SK-N-SH (cell line): ENCODE measurements around the gene C6orf120. TPM values are rescaled to one million over a fixed set of nuclear protein-coding genes. Genes with fewer than 3 reads are reported as not detected.

Source experiments
- CTCF ChIA-PET: fragments of 300-600, 350-600 bp; formaldehyde crosslinking; extraction: SDS; loops from one replicate; lab custom pipeline; 2021; lab: Yijun Ruan, JAX
- POLR2A ChIA-PET: fragments of 350-600 bp; sonication (Branson Sonifier 250); formaldehyde crosslinking; extraction: SDS; loops from one replicate; lab custom pipeline; 2020; ENCODE audit warnings: antibody characterized with exemption, inconsistent platforms; lab: Yijun Ruan, JAX
- DNase-seq: peaks from one replicate; pipeline ENCODE4 v3.0.0; 2012
- H2AFZ ChIP-seq: fragments of 200-600 bp; sonication (generic); 2 replicates; pipeline ENCODE4 v1.8.1; 2016; ENCODE audit warnings: antibody characterized with exemption, mild to moderate bottlenecking, low read depth
- H3F3A ChIP-seq: fragments of 200-600 bp; sonication (generic); replicated peaks from 2 replicates; pipeline ENCODE3; 2016; ENCODE audit warnings: antibody characterized with exemption, mild to moderate bottlenecking; ENCODE audit not compliant: insufficient read depth
- H3K27ac ChIP-seq, 2 experiments: fragments of 200-500 bp in 1 of 2; fragments of 200-600 bp in 1 of 2; sonication (Bioruptor generic) in 1 of 2; sonication (generic), shearing (Covaris generic) in 1 of 2; 2 replicates each; pipeline versions ENCODE4 v1.5.1 to v1.6.1; 2014 to 2016; ENCODE audit warnings: low read depth in 2 of 2, inconsistent platforms in 1 of 2, low read length in 1 of 2, mild to moderate bottlenecking in 1 of 2, mixed read lengths in 1 of 2
- H3K27me3 ChIP-seq: fragments of 200-600 bp; sonication (generic), shearing (Covaris generic); 2 replicates; pipeline ENCODE4 v1.6.1; 2016; ENCODE audit warnings: mixed run types; ENCODE audit not compliant: insufficient read depth
- H3K36me3 ChIP-seq, 2 experiments: fragments of 200-500 bp in 1 of 2; fragments of 200-600 bp in 1 of 2; sonication (Bioruptor generic) in 1 of 2; sonication (generic) in 1 of 2; replicated peaks in 1 of 2; 2 replicates each; pipeline versions ENCODE3 to v1.5.1; 2014 to 2016; ENCODE audit warnings: low read length in 1 of 2, mild to moderate bottlenecking in 1 of 2; ENCODE audit not compliant: insufficient read depth in 2 of 2, control insufficient read depth in 1 of 2
- H3K4me1 ChIP-seq, 2 experiments: fragments of 200-500 bp in 1 of 2; fragments of 200-600 bp in 1 of 2; sonication (Bioruptor generic) in 1 of 2; sonication (generic), shearing (Covaris generic) in 1 of 2; 2 replicates each; pipeline versions ENCODE4 v1.5.1 to v1.6.1; 2014 to 2016; ENCODE audit warnings: low read depth in 1 of 2, low read length in 1 of 2, mixed run types in 1 of 2; ENCODE audit not compliant: insufficient read depth in 2 of 2, control insufficient read depth in 1 of 2
- H3K4me2 ChIP-seq: fragments of 200-600 bp; sonication (generic), shearing (Covaris generic); 2 replicates; pipeline ENCODE4 v1.6.1; 2017; ENCODE audit warnings: mixed run types
- H3K4me3 ChIP-seq, 2 experiments: fragments of 200-500 bp in 1 of 2; fragments of 200-600 bp in 1 of 2; sonication (Bioruptor generic) in 1 of 2; sonication (generic), shearing (Covaris generic) in 1 of 2; 2 replicates each; pipeline versions ENCODE4 v1.5.1 to v1.8.1; 2014 to 2016; ENCODE audit warnings: low read depth in 2 of 2, inconsistent platforms in 1 of 2, low read length in 1 of 2, mild to moderate bottlenecking in 1 of 2, mixed read lengths in 1 of 2, moderate library complexity in 1 of 2
- H3K79me2 ChIP-seq: fragments of 200-600 bp; sonication (generic); 2 replicates; pipeline ENCODE4 v1.8.1; 2017; ENCODE audit warnings: mild to moderate bottlenecking; ENCODE audit not compliant: insufficient read depth
- H3K9ac ChIP-seq: fragments of 200-600 bp; sonication (generic); 2 replicates; pipeline ENCODE4 v1.6.1; 2017; ENCODE audit warnings: mixed run types
- H3K9me2 ChIP-seq: fragments of 200-600 bp; sonication (generic); 2 replicates; pipeline ENCODE4 v1.6.1; 2017; ENCODE audit warnings: mixed run types
- H3K9me3 ChIP-seq: fragments of 200-600 bp; sonication (generic); 2 replicates; pipeline ENCODE4 v1.6.1; 2017; ENCODE audit warnings: mixed run types, mild to moderate bottlenecking, moderate library complexity
- H4K20me1 ChIP-seq: fragments of 200-600 bp; sonication (generic); 2 replicates; pipeline ENCODE4 v1.6.1; 2017; ENCODE audit warnings: mild to moderate bottlenecking, mixed run types; ENCODE audit not compliant: insufficient read depth
- CHD2 ChIP-seq: fragments of 150-350 bp; IDR thresholded peaks from 2 replicates; pipeline ENCODE4 v1.6.1; 2018; ENCODE audit warnings: low read length; ENCODE audit not compliant: partially characterized antibody
- ELF1 ChIP-seq: IDR thresholded peaks from 2 replicates; pipeline ENCODE4 v1.4.0; 2012
- EP300 ChIP-seq, 2 experiments: IDR thresholded peaks; 2 replicates each; pipeline versions ENCODE4 v1.4.0 to v1.6.1; 2012; ENCODE audit warnings: borderline replicate concordance in 1 of 2, low read depth in 1 of 2, low read length in 1 of 2
- EZH2phosphoT487 ChIP-seq: fragments of 200-600 bp; sonication (generic); IDR thresholded peaks from 2 replicates; pipeline ENCODE4 v1.6.1; 2017; ENCODE audit warnings: low read depth, mixed run types, mild to moderate bottlenecking, antibody characterized with exemption, moderate library complexity, borderline replicate concordance
- FOSL2 ChIP-seq: IDR thresholded peaks from 2 replicates; pipeline ENCODE4 v1.4.0; 2012; ENCODE audit warnings: low read depth, mild to moderate bottlenecking, moderate library complexity, borderline replicate concordance
- FOXJ3 ChIP-seq: sonication (generic); formaldehyde crosslinking; IDR thresholded peaks from 2 replicates; pipeline ENCODE4 v1.5.1; 2020; ENCODE audit warnings: mild to moderate bottlenecking, missing genetic modification reagents
- FOXM1 ChIP-seq: IDR thresholded peaks from 2 replicates; pipeline ENCODE4 v1.4.0; 2012; ENCODE audit warnings: low read depth, mild to moderate bottlenecking
- NFIC ChIP-seq: IDR thresholded peaks from 2 replicates; pipeline ENCODE4 v1.4.0; 2012; ENCODE audit warnings: borderline replicate concordance
- NRF1 ChIP-seq: IDR thresholded peaks from 2 replicates; pipeline ENCODE4 v1.6.1; 2012; ENCODE audit warnings: low read depth, mild to moderate bottlenecking, low read length
- PBX3 ChIP-seq: IDR thresholded peaks from 2 replicates; pipeline ENCODE4; 2012
- RFX5 ChIP-seq: IDR thresholded peaks from 2 replicates; pipeline ENCODE4 v1.6.1; 2012; ENCODE audit warnings: mild to moderate bottlenecking, improper control_type of control experiment, low read length
- RXRA ChIP-seq: IDR thresholded peaks from 2 replicates; pipeline ENCODE4 v1.4.0; 2012; ENCODE audit warnings: low read depth, mild to moderate bottlenecking, borderline replicate concordance
- SMC3 ChIP-seq: IDR thresholded peaks from 2 replicates; pipeline ENCODE4 v1.6.1; 2012; ENCODE audit warnings: low read depth, low read length, improper control_type of control experiment
- TAF1 ChIP-seq: IDR thresholded peaks from 2 replicates; pipeline ENCODE4 v1.6.1; 2012; ENCODE audit warnings: low read depth, mild to moderate bottlenecking, low read length, moderate library complexity, borderline replicate concordance
- USF2 ChIP-seq: fragments of 150-350 bp; IDR thresholded peaks from 2 replicates; pipeline ENCODE4 v1.6.1; 2017; ENCODE audit warnings: antibody characterized with exemption, low read length, low read depth, borderline replicate concordance
- YY1 ChIP-seq: IDR thresholded peaks from 2 replicates; pipeline ENCODE4 v1.4.0; 2012; ENCODE audit warnings: low read depth, mild to moderate bottlenecking
- ZBTB33 ChIP-seq: IDR thresholded peaks from 2 replicates; pipeline ENCODE4 v1.4.0; 2012; ENCODE audit warnings: low read depth, borderline replicate concordance
- WGBS: methylation state at CpG from one replicate; pipeline ENCODE4 v1.1.6; 2017; ENCODE audit warnings: low lambda C conversion rate; 5-methylcytosine and 5-hydroxymethylcytosine counted together
- polyA plus RNA-seq, 3 experiments: library from polyadenylated mRNA; depleted of rRNA; stranded (reverse); fragments of >200 nt; gene quantifications; 2 replicates each; pipeline ENCODE4 v1.2.3, GENCODE V29; 2012
- TF ChIP-seq, protein P1 (sequence below): IDR thresholded peaks from 2 replicates; pipeline ENCODE4 v1.4.0; 2012; ENCODE audit warnings: low read depth, borderline replicate concordance

The C6orf120 gene
- polyA plus RNA-seq, 1 of the 3 experiments (the other 2 are of a cell fraction), result 10.1 TPM

DNA sequence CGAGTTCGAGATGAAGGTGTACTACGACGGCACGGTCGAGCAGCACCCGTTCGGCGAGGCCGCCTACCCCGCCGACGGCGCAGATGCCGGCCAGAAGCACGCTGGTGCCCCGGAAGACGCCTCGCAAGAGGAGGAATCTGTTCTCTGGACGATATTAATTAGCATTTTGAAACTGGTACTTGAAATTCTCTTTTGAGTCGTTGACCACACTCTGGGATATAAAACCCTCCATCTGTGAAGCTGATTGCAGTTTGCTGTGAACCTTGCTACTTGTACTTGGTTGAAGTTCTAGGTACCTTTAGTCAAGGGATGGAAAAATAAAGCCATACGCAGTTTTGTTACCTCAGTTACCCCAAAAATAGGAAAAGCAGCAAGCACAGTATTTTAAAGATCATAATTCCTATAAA is 917 bp downstream of the C6orf120 start:
- Histone ChIP-seq H3K9me2 (no peaks in the 10 kb centered on the region), H3K9ac (peak overlapping the region; percentile 94), H2AFZ (no peak overlapping the region; the same call in 1 of the 2 replicates), H3K4me3 (peak overlapping the region; percentile 95 to 98), H3K4me2 (peak overlapping the region; percentile 70), H3K4me1 (peaks cover 12 to 28% of the 10 kb centered on the region in 2 experiments; a peak in 3 of 4 replicates), H3K36me3 (peaks cover 36 to 48% of the 10 kb centered on the region in 2 experiments), H4K20me1 (peaks cover 4% of the 10 kb centered on the region; the same call in 1 of the 2 replicates), H3F3A (peaks cover 9% of the 10 kb centered on the region), H3K79me2 (peaks cover 65% of the 10 kb centered on the region), H3K27ac (peak overlapping the region; percentile 84 to 88), H3K27me3 (no peaks in the 10 kb centered on the region), H3K9me3 (no peaks in the 10 kb centered on the region)
- DNase-seq, result no peak
- TF ChIP-seq YY1 (no peak), PBX3 (no peak), SMC3 (no peak), EZH2phosphoT487 (no peak), RFX5 (no peak), FOXM1 (no peak), NRF1 (no peak), NFIC (no peak), EP300 (IDR thresholded peaks at IDR 0.05; ENCODE audit: borderline replicate concordance in 1 of 2, low read depth in 1 of 2, low read length in 1 of 2) (no peak), USF2 (no peak), ELF1 (no peak)
- TF ChIP-seq, protein P1, sequence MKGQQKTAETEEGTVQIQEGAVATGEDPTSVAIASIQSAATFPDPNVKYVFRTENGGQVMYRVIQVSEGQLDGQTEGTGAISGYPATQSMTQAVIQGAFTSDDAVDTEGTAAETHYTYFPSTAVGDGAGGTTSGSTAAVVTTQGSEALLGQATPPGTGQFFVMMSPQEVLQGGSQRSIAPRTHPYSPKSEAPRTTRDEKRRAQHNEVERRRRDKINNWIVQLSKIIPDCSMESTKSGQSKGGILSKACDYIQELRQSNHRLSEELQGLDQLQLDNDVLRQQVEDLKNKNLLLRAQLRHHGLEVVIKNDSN, result no peak
- 17% methylated on average over 3 of the region's 22 CpGs for WGBS
- CTCF ChIA-PET, result interaction anchor here (0.6 to 3.7 kb wide), 7 partner anchors 9 to 308 kb away, joined by 3 to 18 read pairs (median 4); no protein-coding TSS in a partner anchor
- POLR2A ChIA-PET, result interaction anchor here (2.1 to 2.3 kb wide), 3 partner anchors 20 to 49 kb away, joined by 7 to 14 read pairs (median 14); partner anchors contain the start of genes ERMARD and PHF10

GRCh38 chr6:169707772-169708171 is 5.8 kb downstream of the C6orf120 start:
- Histone ChIP-seq H3K27ac (no peak overlapping the region; a peak in 1 of 4 replicates), H3K4me3 (no peak overlapping the region), H3K36me3 (peaks cover 73 to 90% of the 10 kb centered on the region in 2 experiments), H3K27me3 (no peaks in the 10 kb centered on the region), H3K9me2 (no peaks in the 10 kb centered on the region), H3F3A (peaks cover 15% of the 10 kb centered on the region), H2AFZ (no peak overlapping the region), H3K79me2 (peaks cover 30% of the 10 kb centered on the region), H3K9me3 (no peaks in the 10 kb centered on the region), H3K9ac (no peak overlapping the region), H3K4me1 (peaks cover 6 to 14% of the 10 kb centered on the region in 2 experiments; a peak in 3 of 4 replicates), H3K4me2 (no peak overlapping the region), H4K20me1 (peaks cover 4% of the 10 kb centered on the region; the same call in 1 of the 2 replicates)
- POLR2A ChIA-PET, result no interaction called here
- CTCF ChIA-PET, result interaction anchor here (2.4 to 2.5 kb wide), 2 partner anchors 11 to 14 kb away, joined by 12 to 17 read pairs; no protein-coding TSS in a partner anchor
- WGBS, result 100% methylated on average over 2 of the region's 2 CpGs
- DNase-seq, result no peak
- TF ChIP-seq USF2 (no peak), FOXJ3 (CRISPR knock-in tag) (no peak), TAF1 (no peak), RXRA (no peak), CHD2 (no peak), FOSL2 (no peak), ZBTB33 (no peak)
